Gastroesophageal sphincter (tissue), 3 donors: ENCODE results near the gene RAP1GAP2.

ENCODE experiments used
- CTCF ChIP-seq, 4 experiments: fragments of 200-600 bp in 2 of 4; fragments of 450-650 bp in 2 of 4; sonication (generic) in 1 of 4; IDR thresholded peaks; one replicate each; pipeline ENCODE4 v1.5.1; 2017 to 2019; ENCODE audit warnings: antibody characterized with exemption in 4 of 4, mild to moderate bottlenecking in 2 of 4, moderate library complexity in 2 of 4
- EP300 ChIP-seq: sonication (generic); formaldehyde crosslinking; IDR thresholded peaks from one replicate; pipeline ENCODE4 v1.6.1; 2017; ENCODE audit warnings: antibody characterized with exemption, mild to moderate bottlenecking
- POLR2A ChIP-seq, 2 donors: fragments of 450-650 bp; IDR thresholded peaks; one replicate each; pipeline ENCODE4 v1.6.1; 2017; ENCODE audit warnings: antibody characterized with exemption in 2 of 2, mild to moderate bottlenecking in 2 of 2, moderate library complexity in 1 of 2
- POLR2AphosphoS5 ChIP-seq: sonication (generic); formaldehyde crosslinking; IDR thresholded peaks from one replicate; pipeline ENCODE4 v1.6.1; 2017; ENCODE audit warnings: antibody characterized with exemption

GRCh38 chr17:2828397-2829038 is 32.3 kb downstream of the RAP1GAP2 start:
- TF ChIP-seq EP300: no peak
- TF ChIP-seq CTCF (IDR thresholded peaks at IDR 0.05): peak in 3 of 4 experiments; percentile 77 to 93 (median 85)
- no peak for TF ChIP-seq POLR2A (IDR thresholded peaks at IDR 0.05)
- TF ChIP-seq POLR2AphosphoS5: no peak
